Airway epithelial cell (primary cell): ENCODE measurements around the gene JMJD7. TPM values are rescaled to one million over a fixed set of nuclear protein-coding genes. Genes with fewer than 3 reads are reported as not detected.

Experiments
- total RNA-seq: library from RNA; depleted of rRNA; stranded (reverse); fragments of >200 nt; gene quantifications from 2 replicates; pipeline ENCODE4 v1.2.3, GENCODE V29; 2015

Gene JMJD7
- total RNA-seq = 28.8 and 30.1 TPM in 2 replicates

DNA sequence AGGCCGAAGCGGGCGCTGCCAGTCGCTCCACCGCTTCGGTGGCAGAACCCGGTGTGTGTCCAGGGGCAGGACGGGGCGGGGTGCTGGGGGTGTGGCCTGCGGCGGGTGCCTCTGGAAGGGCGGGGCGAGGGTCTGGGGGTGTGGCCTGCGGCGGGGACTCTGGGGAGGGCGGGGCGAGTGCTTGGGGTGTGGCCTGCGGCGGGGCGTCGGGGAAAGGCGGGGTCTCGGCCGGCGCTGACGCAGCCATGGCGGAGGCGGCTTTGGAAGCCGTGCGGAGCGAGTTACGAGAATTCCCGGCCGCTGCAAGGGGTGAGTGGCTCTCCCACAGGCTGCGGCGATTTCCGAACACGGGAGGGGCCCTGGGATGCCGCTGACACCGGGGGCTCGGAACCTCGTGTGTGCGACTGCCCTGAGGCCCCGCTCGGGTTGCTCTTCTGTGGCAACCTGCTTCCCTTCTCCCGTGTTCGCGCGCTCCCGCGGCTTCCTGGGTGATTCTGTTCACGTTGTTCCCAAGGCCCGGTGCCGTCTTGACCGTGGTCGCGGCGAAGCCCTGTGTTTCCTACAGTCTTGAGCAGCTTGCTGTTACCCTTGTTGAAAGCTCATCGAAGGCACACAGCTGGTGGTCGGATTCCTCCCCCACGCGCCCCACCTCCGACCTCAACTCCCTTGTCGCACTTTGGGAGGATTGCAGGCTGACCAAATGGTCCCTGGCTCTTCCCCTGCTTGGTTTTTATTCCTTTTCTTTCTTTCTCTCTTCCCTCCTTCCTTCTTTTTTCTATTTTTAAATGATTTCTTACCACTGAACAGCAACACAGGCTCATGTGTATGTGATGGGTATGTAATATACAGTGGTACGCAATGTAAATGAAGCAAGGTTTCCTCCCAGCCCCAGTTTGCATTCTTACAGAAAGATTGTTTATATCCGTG lies at the start of gene JMJD7:
Gene JMJD7 (plus strand): TSS at position 213 of the 927 bp plus-strand sequence. CDS start 33 bp downstream, at position 246.

DNA sequence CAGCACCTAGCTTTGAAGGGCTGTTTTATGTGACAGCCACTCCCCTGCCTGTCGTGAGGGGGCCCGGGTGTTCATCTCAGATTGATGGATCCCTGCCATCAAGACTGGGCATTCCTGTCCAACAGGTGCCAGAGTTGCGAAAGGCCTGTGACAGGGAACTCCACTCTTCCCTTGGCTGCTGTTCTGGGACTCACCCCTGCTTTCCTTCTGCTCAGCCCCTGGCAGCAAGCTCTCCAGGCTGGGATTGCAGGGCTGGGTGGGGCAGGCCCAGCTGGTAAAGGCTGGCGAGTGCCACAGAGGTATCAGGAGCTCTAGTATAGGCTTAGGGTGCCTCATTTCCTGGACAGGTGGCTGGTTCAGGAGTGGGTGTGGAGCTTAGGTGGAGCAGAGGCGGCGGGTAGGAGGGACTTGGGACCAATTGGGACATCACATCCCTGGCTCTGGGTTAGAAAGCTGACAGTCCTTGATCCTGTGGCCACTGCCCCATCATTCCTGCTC lies 10.6 kb downstream of the JMJD7 start, which contains the start of gene PLA2G4B:
Gene PLA2G4B (plus strand): TSS at position 448 of the 498 bp plus-strand sequence. CDS start 67 bp downstream, outside the sequence.

Other genes starting within 250 kb of the JMJD7 start
- 8.7 and 12.4 TPM in 2 replicates for gene MGA, start 167.7 kb upstream of the JMJD7 start, total RNA-seq
- 15.3 and 24.2 TPM in 2 replicates for gene MAPKBP1, start 53.6 kb upstream of the JMJD7 start, total RNA-seq
- 18.6 and 21.8 TPM in 2 replicates for gene PLA2G4B, start 10.8 kb downstream of the JMJD7 start, total RNA-seq
- under 0.01 and 0.49 TPM in 2 replicates for gene SPTBN5, start 66.0 kb downstream of the JMJD7 start, total RNA-seq
- 30.4 and 38.6 TPM in 2 replicates for gene EHD4, start 144.5 kb downstream of the JMJD7 start, total RNA-seq
- 3.7 and 5.1 TPM in 2 replicates for gene PLA2G4E, start 192.9 kb downstream of the JMJD7 start, total RNA-seq